K562 (cell line): ENCODE data around the gene METAP1. TPM values are rescaled to one million over a fixed set of nuclear protein-coding genes. Genes with fewer than 3 reads are reported as not detected.
A peak's percentile ranks its signal among the peaks of the same experiment; 100 is the strongest.

Experiments
- ATAC-seq: fragments of 200-7000 bp; cut with Tn5 transposase; 3 replicates; pipeline ENCODE4 v1.9.1; 2020; ENCODE audit warnings: moderate library complexity
- BruUV-seq: library from RNA; stranded (reverse); fragments of 400-500 nt; replicated peaks from 2 replicates; lab custom pipeline; 2021; lab: Mats Ljungman, UMichigan
- CTCF ChIA-PET: fragments of 300-600 bp; formaldehyde crosslinking; extraction: SDS; loops from one replicate; lab custom pipeline; 2021; ENCODE audit warnings: low intra/inter-chr PET ratio; lab: Yijun Ruan, JAX
- POLR2A ChIA-PET: fragments of 300-600, 350-650 bp; sonication (Branson Sonifier 250); formaldehyde crosslinking; extraction: SDS; loops from one replicate; lab custom pipeline; 2021; ENCODE audit warnings: antibody characterized with exemption, inconsistent platforms; lab: Yijun Ruan, JAX
- DNase-seq, 4 experiments: peaks; one replicate each; pipeline versions ENCODE4 v3.0.0 to v3.0.0-alpha.2; 2011 to 2018; ENCODE audit warnings: low spot score in 3 of 4, mixed read lengths in 3 of 4; ENCODE audit errors: extremely low read depth in 1 of 4
- FAIRE-seq: peaks from 2 replicates; lab custom pipeline; 2011; peaks lifted over from hg19 to GRCh38; lab: Jason Lieb, UNC
- H2AFZ ChIP-seq: 2 replicates; pipeline ENCODE4 v1.6.0; 2011; ENCODE audit warnings: low read depth, low read length, control low read depth, inconsistent platforms
- H3K27ac ChIP-seq: fragments of 200-600 bp; 3 replicates; pipeline ENCODE4 v1.8.0; 2011; ENCODE audit warnings: low read depth, mild to moderate bottlenecking, control low read depth, inconsistent platforms, low read length, moderate library complexity, mixed read lengths; ENCODE audit errors: extremely low read depth
- H3K27me3 ChIP-seq, 2 experiments: fragments of 300-600 bp in 1 of 2; 2 replicates in 1 of 2; 3 replicates in 1 of 2; pipeline versions ENCODE4 v1.6.0 to v1.8.0; 2011; ENCODE audit warnings: inconsistent platforms in 2 of 2, low read length in 2 of 2, mild to moderate bottlenecking in 1 of 2, mixed read lengths in 1 of 2, moderate library complexity in 1 of 2; ENCODE audit not compliant: control insufficient read depth in 2 of 2, insufficient read depth in 2 of 2
- H3K36me3 ChIP-seq: fragments of 300-600 bp; 3 replicates; pipeline ENCODE4 v1.8.0; 2011; ENCODE audit warnings: mild to moderate bottlenecking, low read length, inconsistent platforms; ENCODE audit not compliant: control insufficient read depth, insufficient read depth
- H3K4me1 ChIP-seq, 2 experiments: fragments of 200-600 bp in 1 of 2; replicated peaks in 1 of 2; 2 replicates in 1 of 2; 3 replicates in 1 of 2; pipeline versions ENCODE4 v1.5.1 to v1.8.0; 2011; ENCODE audit warnings: inconsistent platforms in 2 of 2, low read length in 2 of 2, mild to moderate bottlenecking in 1 of 2, mixed read lengths in 1 of 2, moderate library complexity in 1 of 2; ENCODE audit not compliant: control insufficient read depth in 2 of 2, insufficient read depth in 2 of 2
- H3K4me2 ChIP-seq: 2 replicates; pipeline ENCODE4 v1.6.1; 2011; ENCODE audit warnings: low read length, control low read depth, inconsistent platforms, mixed read lengths; ENCODE audit not compliant: insufficient read depth
- H3K4me3 ChIP-seq: fragments of 200-600 bp; sonication (generic), shearing (Covaris generic); 2 replicates; pipeline ENCODE4 v1.5.1; 2016; ENCODE audit warnings: control low read depth, inconsistent platforms
- H3K79me2 ChIP-seq: fragments of 200-600 bp; 3 replicates; pipeline ENCODE4 v1.8.0; 2011; ENCODE audit warnings: low read length, inconsistent platforms; ENCODE audit not compliant: control insufficient read depth, insufficient read depth
- H3K9ac ChIP-seq, 2 experiments: 2 replicates each; pipeline versions ENCODE4 v1.6.0 to v1.6.1; 2011; ENCODE audit warnings: low read depth in 2 of 2, low read length in 2 of 2, control low read depth in 1 of 2, inconsistent platforms in 1 of 2, mild to moderate bottlenecking in 1 of 2, mixed read lengths in 1 of 2; ENCODE audit not compliant: insufficient read depth in 1 of 2
- H3K9me1 ChIP-seq: one replicate; pipeline ENCODE4 v1.6.0; 2011; ENCODE audit warnings: inconsistent platforms, mild to moderate bottlenecking, low read length, moderate library complexity; ENCODE audit not compliant: control insufficient read depth, insufficient read depth
- H3K9me3 ChIP-seq: replicated peaks from 2 replicates; pipeline ENCODE4 v1.5.1; 2011; ENCODE audit warnings: low read depth, low read length, inconsistent platforms; ENCODE audit not compliant: control insufficient read depth, insufficient read depth
- H4K20me1 ChIP-seq: replicated peaks from 2 replicates; pipeline ENCODE4 v1.6.1; 2011; ENCODE audit warnings: low read length, inconsistent platforms, mixed read lengths; ENCODE audit not compliant: control insufficient read depth, insufficient read depth
- CBX5 ChIP-seq: IDR thresholded peaks from 2 replicates; pipeline ENCODE4 v1.6.1; 2014; ENCODE audit warnings: low read depth, borderline replicate concordance
- CEBPG ChIP-seq, 3 experiments: fragments of 200-800 bp in 1 of 3; sonication (Bioruptor generic) in 1 of 3; sonication (generic) in 1 of 3; formaldehyde crosslinking in 1 of 3; IDR thresholded peaks in 2 of 3; conservative IDR thresholded peaks in 1 of 3; 2 replicates each; pipeline versions ENCODE4 v1.6.1 to v1.8.0; 2016 to 2022; ENCODE audit warnings: missing compliant biosample characterization in 2 of 3, missing genetic modification characterization in 2 of 3, mild to moderate bottlenecking in 1 of 3, missing genetic modification reagents in 1 of 3
- CHAMP1 ChIP-seq: fragments of 450-650 bp; IDR thresholded peaks from 2 replicates; pipeline ENCODE4 v1.6.1; 2016; ENCODE audit warnings: mild to moderate bottlenecking
- ELF1 ChIP-seq: fragments of 200-800 bp; sonication (Bioruptor generic); IDR thresholded peaks from 2 replicates; pipeline ENCODE4 v1.6.1; 2016; ENCODE audit warnings: missing genetic modification characterization, missing compliant biosample characterization
- HDAC1 ChIP-seq, 2 experiments: fragments of 450-650 bp; IDR thresholded peaks; 2 replicates each; pipeline ENCODE4 v1.6.1; 2016 to 2017; ENCODE audit warnings: inconsistent platforms in 1 of 2, mild to moderate bottlenecking in 1 of 2, moderate library complexity in 1 of 2
- HES1 ChIP-seq: fragments of 450-650 bp; IDR thresholded peaks from 2 replicates; pipeline ENCODE4 v1.6.1; 2016; ENCODE audit warnings: low read depth, mild to moderate bottlenecking, moderate library complexity
- HMBOX1 ChIP-seq: sonication (generic); IDR thresholded peaks from 2 replicates; pipeline ENCODE4 v1.6.1; 2016
- ILF3 ChIP-seq: fragments of 450-650 bp; IDR thresholded peaks from 2 replicates; pipeline ENCODE4 v1.6.1; 2018; ENCODE audit warnings: antibody characterized with exemption, mild to moderate bottlenecking, moderate library complexity, borderline replicate concordance
- KDM5B ChIP-seq: fragments of 200-600 bp; sonication (generic); IDR thresholded peaks from 2 replicates; pipeline ENCODE4 v1.6.1; 2012; ENCODE audit warnings: low read depth, mild to moderate bottlenecking, moderate library complexity, low read length, control low read depth, inconsistent platforms; ENCODE audit not compliant: insufficient replicate concordance
- MAFF ChIP-seq: IDR thresholded peaks from 2 replicates; pipeline ENCODE4 v1.6.1; 2012; ENCODE audit warnings: low read length, improper control_type of control experiment
- TRIM28 ChIP-seq: fragments of 450-650 bp; IDR thresholded peaks from 2 replicates; pipeline ENCODE4 v1.6.1; 2017
- ZBTB33 ChIP-seq: sonication (generic); formaldehyde crosslinking; IDR thresholded peaks from 2 replicates; pipeline ENCODE4 v1.8.1; 2023; ENCODE audit warnings: mild to moderate bottlenecking, missing genetic modification reagents
- ZNF239 ChIP-seq: fragments of 250-450 bp; sonication (Bioruptor Pico); IDR thresholded peaks from 2 replicates; pipeline ENCODE4 v1.4.0; 2020; ENCODE audit warnings: mild to moderate bottlenecking
- ZNF24 ChIP-seq: fragments of 450-650 bp; IDR thresholded peaks from 2 replicates; pipeline ENCODE4 v1.6.1; 2016
- ZNF316 ChIP-seq: fragments of 450-650 bp; IDR thresholded peaks from 2 replicates; pipeline ENCODE4 v1.6.1; 2016
- WGBS: fragments of 100-300 bp; shearing (Covaris generic); methylation state at CpG from one replicate; pipeline ENCODE4 v1.1.6; 2016; ENCODE audit warnings: low coverage, mixed read lengths; ENCODE audit not compliant: insufficient coverage; ENCODE audit errors: missing lambda C conversion rate; 5-methylcytosine and 5-hydroxymethylcytosine counted together
- in situ Hi-C: fragments of 300-500 bp; cut with MboI; formaldehyde crosslinking; loops from 4 replicates; pipeline ENCODE4 v1.15.0; 2018; ENCODE audit warnings: inconsistent platforms, mixed read lengths
- intact Hi-C: fragments of 100-400 bp; cut with micrococcal nuclease; formaldehyde crosslinking; loops from 2 replicates; pipeline ENCODE4 v1.14.2; 2022
- polyA plus RNA-seq, 8 experiments: library from polyadenylated mRNA; depleted of rRNA in 4 of 8; stranded (reverse) in 5 of 8; unstranded in 3 of 8; fragments of >200 nt; fragmentation: Nextera tagmentation in 2 of 8; fragmentation: Illumina TruSeq in 1 of 8; extraction: Ambion mirVana in 2 of 8; extraction: Trizol in 1 of 8; gene quantifications; 2 replicates each; pipeline versions ENCODE4 v1.2.1 to v1.2.3, GENCODE V29; 2011 to 2014; ENCODE audit warnings: inconsistent platforms in 1 of 8, missing spikeins in 1 of 8
- total RNA-seq, 7 experiments: library from RNA; depleted of rRNA in 6 of 7; stranded (reverse); fragments of >200 nt in 6 of 7; fragmentation: Illumina TruSeq in 2 of 7; extraction: Trizol in 2 of 7; gene quantifications; 2 replicates each; pipeline versions ENCODE4 v1.2.1 to v1.2.3, GENCODE V29; 2011 to 2021; ENCODE audit warnings: low replicate concordance in 1 of 7

METAP1 gene
- total and polyA plus RNA-seq, 9 of the 15 experiments (the other 6 are each of a cell fraction or from before 2014, with no cell fraction given): 31.4 to 77.6 (median 59.5) TPM

- CTCF ChIA-PET: no interaction called here
- TF ChIP-seq ILF3: no peak
- TF ChIP-seq HES1: no peak
- no peak for TF ChIP-seq MAFF
- TF ChIP-seq ZNF239 (CRISPR knock-in tag): no peak
- no peak for TF ChIP-seq ZNF24
- TF ChIP-seq ZNF316: no peak
- peak; percentile 96 for TF ChIP-seq ZBTB33 (CRISPR knock-in tag)
- peak in 1 of 2 experiments; percentile 97; a peak in 2 of 4 replicates for TF ChIP-seq HDAC1 (IDR thresholded peaks at IDR 0.05)
- TF ChIP-seq CEBPG (CRISPR knock-in tag; IDR thresholded peaks at IDR 0.05): no peak
- TF ChIP-seq CEBPG (tag; conservative IDR thresholded peaks at IDR 0.05 in 1 of 2, IDR thresholded peaks at IDR 0.05 in 1 of 2): no peak
- no peak for TF ChIP-seq ELF1 (tag)
- peak; percentile 37; the same call in 1 of the 2 replicates for TF ChIP-seq TRIM28
- TF ChIP-seq HMBOX1: peak; percentile 36; the same call in 1 of the 2 replicates
- TF ChIP-seq KDM5B: no peak
- TF ChIP-seq CHAMP1: 0 out of 2 replicates have a peak, but pooled peaks have one; percentile 52
- peak; percentile 58; the same call in 1 of the 2 replicates for TF ChIP-seq CBX5
Observed at GRCh38 chr4:99022566-99022965, 27.0 kb downstream of the METAP1 start.

More at GRCh38 chr4:99022566-99022965, 27.0 kb downstream of the METAP1 start:
- H3K4me2 ChIP-seq: peak overlapping the region; percentile 29; the same call in 1 of the 2 replicates
- H3K4me1 ChIP-seq: peaks cover 3 to 34% of the 10 kb centered on the region in 2 experiments; a peak in 4 of 5 replicates
- peaks cover 29% of the 10 kb centered on the region for H3K36me3 ChIP-seq
- H3K9me1 ChIP-seq: no peaks in the 10 kb centered on the region
- ATAC-seq (peak; percentile 42), DNase-seq (no peak), FAIRE-seq (no peak)
- no peaks in the 10 kb centered on the region for H3K27me3 ChIP-seq
- 69% methylated on average over 4 of the region's 9 CpGs for whole genome bisulfite sequencing
- H2AFZ ChIP-seq: no peak overlapping the region
- H3K9me3 ChIP-seq: peaks cover 19% of the 10 kb centered on the region
- BruUV-seq: no TSS peak
- in situ Hi-C loops (no loop called here), intact Hi-C loops (no loop called here)
- H4K20me1 ChIP-seq: peaks cover 14% of the 10 kb centered on the region; the same call in 1 of the 2 replicates
- H3K4me3 ChIP-seq: peak overlapping the region; percentile 24
- H3K79me2 ChIP-seq: peaks cover 98% of the 10 kb centered on the region
- peak overlapping the region; percentile 30 to 77; a peak in 3 of 4 replicates for H3K9ac ChIP-seq
- POLR2A ChIA-PET: no interaction called here
- H3K27ac ChIP-seq: peak overlapping the region; percentile 51; the same call in 1 of the 3 replicates
